PC-3 (cell line): ENCODE data around the gene SCYL1. TPM values are rescaled to one million over a fixed set of nuclear protein-coding genes. Genes with fewer than 3 reads are reported as not detected.

Source experiments
- ATAC-seq: fragments of 200-7000 bp; cut with Tn5 transposase; 2 replicates; pipeline ENCODE4 v1.9.1; 2020; ENCODE audit warnings: mild to moderate bottlenecking, moderate library complexity
- BruUV-seq: library from RNA; stranded (reverse); fragments of 400-500 nt; replicated peaks from 2 replicates; lab custom pipeline; 2021; lab: Mats Ljungman, UMichigan
- CTCF ChIA-PET: fragments of 300-600 bp; sonication (Branson Sonifier 250); formaldehyde crosslinking; loops from one replicate; lab custom pipeline; 2022; ENCODE audit warnings: antibody characterized with exemption; lab: Charles Lee
- POLR2A ChIA-PET: fragments of 300-600 bp; sonication (Branson Sonifier 250); formaldehyde crosslinking; loops from one replicate; lab custom pipeline; 2022; ENCODE audit warnings: antibody characterized with exemption; ENCODE audit not compliant: unreplicated experiment; lab: Charles Lee
- DNase-seq: peaks from one replicate; pipeline ENCODE4 v3.0.0-alpha.2; 2015
- H2AFZ ChIP-seq: fragments of 300-600 bp; sonication (generic); 2 replicates; pipeline ENCODE4 v1.6.0; 2016; ENCODE audit warnings: antibody characterized with exemption, low read length
- H3F3A ChIP-seq: fragments of 300-600 bp; sonication (generic); one replicate; pipeline ENCODE4 v1.6.0; 2017; ENCODE audit warnings: antibody characterized with exemption, low read length, control low read depth, mild to moderate bottlenecking; ENCODE audit not compliant: unreplicated experiment
- H3K27ac ChIP-seq: fragments of 300-600 bp; sonication (generic); 2 replicates; pipeline ENCODE4 v1.5.1; 2016; ENCODE audit warnings: mild to moderate bottlenecking, low read length
- H3K27me3 ChIP-seq: fragments of 300-600 bp; sonication (generic); 2 replicates; pipeline ENCODE4 v1.6.1; 2016; ENCODE audit warnings: low read length, mixed read lengths
- H3K36me3 ChIP-seq: fragments of 300-600 bp; sonication (generic); 2 replicates; pipeline ENCODE4 v1.6.1; 2016; ENCODE audit warnings: low read depth, mixed run types, low read length, mixed read lengths
- H3K4me1 ChIP-seq: fragments of 300-600 bp; sonication (generic); 2 replicates; pipeline ENCODE4 v1.5.1; 2016; ENCODE audit warnings: low read length; ENCODE audit not compliant: insufficient read depth
- H3K4me2 ChIP-seq: fragments of 300-600 bp; sonication (generic); 2 replicates; pipeline ENCODE4 v1.6.0; 2016; ENCODE audit warnings: low read length
- H3K4me3 ChIP-seq: fragments of 300-600 bp; sonication (generic); 2 replicates; pipeline ENCODE4 v1.5.1; 2016; ENCODE audit warnings: mild to moderate bottlenecking, low read length, mixed read lengths
- H3K79me2 ChIP-seq: fragments of 300-600 bp; sonication (generic); 2 replicates; pipeline ENCODE4 v1.6.1; 2017; ENCODE audit warnings: low read length, mixed read lengths
- H3K9ac ChIP-seq: fragments of 300-600 bp; sonication (generic); 2 replicates; pipeline ENCODE4 v1.6.0; 2016; ENCODE audit warnings: mild to moderate bottlenecking, low read length
- H3K9me2 ChIP-seq: fragments of 300-600 bp; sonication (generic); replicated peaks from 2 replicates; pipeline ENCODE4 v1.6.1; 2016; ENCODE audit warnings: mixed run types, low read length, mixed read lengths
- H3K9me3 ChIP-seq: fragments of 300-600 bp; sonication (generic); 2 replicates; pipeline ENCODE4 v1.6.1; 2016; ENCODE audit warnings: low read length, mixed read lengths
- H4K20me1 ChIP-seq: fragments of 300-600 bp; sonication (generic); 2 replicates; pipeline ENCODE4 v1.6.1; 2016; ENCODE audit warnings: low read length, mixed read lengths
- EZH2 ChIP-seq: fragments of 300-600 bp; sonication (generic); IDR thresholded peaks from one replicate; pipeline ENCODE4 v1.6.1; 2017; ENCODE audit warnings: antibody characterized with exemption, mild to moderate bottlenecking, low read length; ENCODE audit not compliant: unreplicated experiment
- EZH2phosphoT487 ChIP-seq: fragments of 300-600 bp; sonication (generic); IDR thresholded peaks from 2 replicates; pipeline ENCODE4 v1.6.1; 2018; ENCODE audit warnings: mild to moderate bottlenecking, antibody characterized with exemption, low read length, borderline replicate concordance
- intact Hi-C: fragments of 100-400 bp; cut with micrococcal nuclease; formaldehyde crosslinking; loops from 2 replicates; pipeline ENCODE4 v1.9.0; 2023
- total RNA-seq: library from RNA; depleted of rRNA; stranded (reverse); fragments of >200 nt; gene quantifications from 2 replicates; pipeline ENCODE4 v1.2.3, GENCODE V29; 2014
- TF ChIP-seq, protein P1 (sequence below): fragments of 300-600 bp; sonication (generic); conservative IDR thresholded peaks from 2 replicates; pipeline ENCODE4 v1.5.1; 2017; ENCODE audit warnings: antibody characterized with exemption, low read depth, mild to moderate bottlenecking, low read length

Gene SCYL1
- total RNA-seq, 1 experiment from 2014 or later, result 201 TPM

DNA sequence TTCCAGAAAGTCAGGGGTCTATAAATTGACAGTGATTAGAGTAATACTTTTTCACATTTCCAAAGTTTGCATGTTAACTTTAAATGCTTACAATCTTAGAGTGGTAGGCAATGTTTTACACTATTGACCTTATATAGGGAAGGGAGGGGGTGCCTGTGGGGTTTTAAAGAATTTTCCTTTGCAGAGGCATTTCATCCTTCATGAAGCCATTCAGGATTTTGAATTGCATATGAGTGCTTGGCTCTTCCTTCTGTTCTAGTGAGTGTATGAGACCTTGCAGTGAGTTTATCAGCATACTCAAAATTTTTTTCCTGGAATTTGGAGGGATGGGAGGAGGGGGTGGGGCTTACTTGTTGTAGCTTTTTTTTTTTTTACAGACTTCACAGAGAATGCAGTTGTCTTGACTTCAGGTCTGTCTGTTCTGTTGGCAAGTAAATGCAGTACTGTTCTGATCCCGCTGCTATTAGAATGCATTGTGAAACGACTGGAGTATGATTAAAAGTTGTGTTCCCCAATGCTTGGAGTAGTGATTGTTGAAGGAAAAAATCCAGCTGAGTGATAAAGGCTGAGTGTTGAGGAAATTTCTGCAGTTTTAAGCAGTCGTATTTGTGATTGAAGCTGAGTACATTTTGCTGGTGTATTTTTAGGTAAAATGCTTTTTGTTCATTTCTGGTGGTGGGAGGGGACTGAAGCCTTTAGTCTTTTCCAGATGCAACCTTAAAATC lies 20.8 kb upstream of the SCYL1 start:
- H3F3A ChIP-seq, result peaks cover 88% of the 10 kb centered on the region
- H3K79me2 ChIP-seq, result peaks cover 74% of the 10 kb centered on the region
- DNase-seq (no peak), ATAC-seq (no peak)
- peak overlapping the region; percentile 95 for H3K4me3 ChIP-seq
- H3K9ac ChIP-seq, result peak overlapping the region; percentile 97; the same call in 1 of the 2 replicates
- ChIA-PET POLR2A (interaction anchor here (0.6 to 1.1 kb wide), 6 partner anchors 13 to 187 kb away, joined by 3 to 7 read pairs (median 4); partner anchors contain the start of gene ZNRD2), CTCF (no interaction called here)
- TF ChIP-seq, protein P1, sequence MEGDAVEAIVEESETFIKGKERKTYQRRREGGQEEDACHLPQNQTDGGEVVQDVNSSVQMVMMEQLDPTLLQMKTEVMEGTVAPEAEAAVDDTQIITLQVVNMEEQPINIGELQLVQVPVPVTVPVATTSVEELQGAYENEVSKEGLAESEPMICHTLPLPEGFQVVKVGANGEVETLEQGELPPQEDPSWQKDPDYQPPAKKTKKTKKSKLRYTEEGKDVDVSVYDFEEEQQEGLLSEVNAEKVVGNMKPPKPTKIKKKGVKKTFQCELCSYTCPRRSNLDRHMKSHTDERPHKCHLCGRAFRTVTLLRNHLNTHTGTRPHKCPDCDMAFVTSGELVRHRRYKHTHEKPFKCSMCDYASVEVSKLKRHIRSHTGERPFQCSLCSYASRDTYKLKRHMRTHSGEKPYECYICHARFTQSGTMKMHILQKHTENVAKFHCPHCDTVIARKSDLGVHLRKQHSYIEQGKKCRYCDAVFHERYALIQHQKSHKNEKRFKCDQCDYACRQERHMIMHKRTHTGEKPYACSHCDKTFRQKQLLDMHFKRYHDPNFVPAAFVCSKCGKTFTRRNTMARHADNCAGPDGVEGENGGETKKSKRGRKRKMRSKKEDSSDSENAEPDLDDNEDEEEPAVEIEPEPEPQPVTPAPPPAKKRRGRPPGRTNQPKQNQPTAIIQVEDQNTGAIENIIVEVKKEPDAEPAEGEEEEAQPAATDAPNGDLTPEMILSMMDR, result no peak
- TF ChIP-seq EZH2phosphoT487 (no peak), EZH2 (no peak)
- H3K4me2 ChIP-seq, result peak overlapping the region; percentile 90
- H3K27ac ChIP-seq, result no peak overlapping the region
- peaks cover 74% of the 10 kb centered on the region for H4K20me1 ChIP-seq
- BruUV-seq, result no TSS peak
- H3K9me3 ChIP-seq, result no peaks in the 10 kb centered on the region
- intact Hi-C loops, result no loop called here
- peaks cover 45% of the 10 kb centered on the region for H3K4me1 ChIP-seq
- H2AFZ ChIP-seq, result no peak overlapping the region
- no peaks in the 10 kb centered on the region for H3K9me2 ChIP-seq
- H3K27me3 ChIP-seq, result no peaks in the 10 kb centered on the region
- peaks cover 72% of the 10 kb centered on the region for H3K36me3 ChIP-seq

DNA sequence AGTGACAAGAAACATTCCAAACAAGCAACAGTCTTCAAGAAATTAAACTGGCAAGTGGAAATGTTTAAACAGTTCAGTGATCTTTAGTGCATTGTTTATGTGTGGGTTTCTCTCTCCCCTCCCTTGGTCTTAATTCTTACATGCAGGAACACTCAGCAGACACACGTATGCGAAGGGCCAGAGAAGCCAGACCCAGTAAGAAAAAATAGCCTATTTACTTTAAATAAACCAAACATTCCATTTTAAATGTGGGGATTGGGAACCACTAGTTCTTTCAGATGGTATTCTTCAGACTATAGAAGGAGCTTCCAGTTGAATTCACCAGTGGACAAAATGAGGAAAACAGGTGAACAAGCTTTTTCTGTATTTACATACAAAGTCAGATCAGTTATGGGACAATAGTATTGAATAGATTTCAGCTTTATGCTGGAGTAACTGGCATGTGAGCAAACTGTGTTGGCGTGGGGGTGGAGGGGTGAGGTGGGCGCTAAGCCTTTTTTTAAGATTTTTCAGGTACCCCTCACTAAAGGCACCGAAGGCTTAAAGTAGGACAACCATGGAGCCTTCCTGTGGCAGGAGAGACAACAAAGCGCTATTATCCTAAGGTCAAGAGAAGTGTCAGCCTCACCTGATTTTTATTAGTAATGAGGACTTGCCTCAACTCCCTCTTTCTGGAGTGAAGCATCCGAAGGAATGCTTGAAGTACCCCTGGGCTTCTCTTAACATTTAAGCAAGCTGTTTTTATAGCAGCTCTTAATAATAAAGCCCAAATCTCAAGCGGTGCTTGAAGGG lies 20.0 kb upstream of the SCYL1 start:
- TSS peak; percentile 0 for BruUV-seq
- no peak for ATAC-seq

More for the DNA sequence above, 20.0 kb upstream of the SCYL1 start:
- Histone ChIP-seq H3K9me2 (no peaks in the 10 kb centered on the region), H4K20me1 (peaks cover 66% of the 10 kb centered on the region), H3K27ac (no peak overlapping the region), H3K9me3 (no peaks in the 10 kb centered on the region), H3K4me1 (peaks cover 45% of the 10 kb centered on the region), H3K27me3 (no peaks in the 10 kb centered on the region), H2AFZ (no peak overlapping the region), H3K9ac (peak overlapping the region; percentile 97; the same call in 1 of the 2 replicates), H3K79me2 (peaks cover 66% of the 10 kb centered on the region), H3F3A (peaks cover 82% of the 10 kb centered on the region), H3K4me3 (peak overlapping the region; percentile 95), H3K36me3 (peaks cover 66% of the 10 kb centered on the region), H3K4me2 (peak overlapping the region; percentile 90)
- DNase-seq, result no peak
- ChIA-PET CTCF (interaction anchor here (0.5 kb wide), 1 partner anchor 58 kb away, joined by 4 read pairs; no protein-coding TSS in a partner anchor), POLR2A (interaction anchor here (0.5 to 3.4 kb wide), 9 partner anchors 7 to 225 kb away, joined by 3 to 46 read pairs (median 5); partner anchors contain the start of genes NEAT1 and ZNRD2)
- intact Hi-C loops, result loop anchor here (5.0 kb wide), 1 partner anchor 73 kb away; no protein-coding TSS in a partner anchor
- TF ChIP-seq, protein P1, result no peak
- TF ChIP-seq EZH2phosphoT487 (no peak), EZH2 (no peak)
